HG02759 (cell line): ENCODE measurements around the gene ZNF225.
"Not testable (repeated sequence)": the region's sequence is repeated elsewhere in the genome, so short reads cannot be mapped to it uniquely, and the experiment has no call there.

Source experiments
- ATAC-seq: cut with Tn5 transposase; IDR thresholded peaks from one replicate; pipeline ENCODE4 v1.9.1; 2021; ENCODE audit warnings: mild to moderate bottlenecking, moderate library complexity; ENCODE audit not compliant: unreplicated experiment

The ZNF225 gene

DNA sequence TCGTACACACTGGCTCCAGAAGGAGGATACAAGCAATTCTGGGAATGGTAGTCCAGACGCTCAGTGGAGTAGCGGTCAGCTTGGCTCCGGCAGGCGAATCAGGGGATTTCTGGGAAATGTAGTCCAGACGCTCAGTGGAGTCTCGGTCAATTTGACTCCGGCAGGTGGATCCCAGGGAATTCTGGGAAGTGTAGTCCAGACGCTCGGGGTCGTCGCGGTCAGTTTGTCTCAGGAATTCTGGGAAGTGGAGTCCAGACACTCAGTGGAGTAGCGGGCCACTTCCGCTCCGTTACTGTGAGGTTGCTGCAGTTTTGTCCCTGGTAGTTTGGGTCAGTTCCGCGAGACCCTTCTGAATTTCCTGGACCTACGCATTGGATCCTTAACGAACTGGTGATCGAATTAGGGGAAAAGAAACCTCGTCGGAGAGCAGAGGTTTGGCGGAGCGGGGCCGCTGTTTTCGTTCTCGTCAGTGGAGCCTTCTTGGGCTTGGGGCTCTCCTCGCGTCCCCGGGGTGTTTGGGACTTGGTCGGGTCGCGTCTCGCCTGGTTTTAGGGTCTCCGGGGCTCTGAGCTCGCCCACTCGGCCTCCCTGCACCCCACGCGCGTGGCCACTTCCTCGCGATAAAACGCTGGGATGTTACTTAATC, at the start of gene ZNF225:
TSS of gene ZNF225 (plus strand) at position 262 of the 646 bp plus-strand sequence. CDS start 2,429 bp downstream, outside the sequence.
- ATAC-seq = peak; percentile 94

DNA sequence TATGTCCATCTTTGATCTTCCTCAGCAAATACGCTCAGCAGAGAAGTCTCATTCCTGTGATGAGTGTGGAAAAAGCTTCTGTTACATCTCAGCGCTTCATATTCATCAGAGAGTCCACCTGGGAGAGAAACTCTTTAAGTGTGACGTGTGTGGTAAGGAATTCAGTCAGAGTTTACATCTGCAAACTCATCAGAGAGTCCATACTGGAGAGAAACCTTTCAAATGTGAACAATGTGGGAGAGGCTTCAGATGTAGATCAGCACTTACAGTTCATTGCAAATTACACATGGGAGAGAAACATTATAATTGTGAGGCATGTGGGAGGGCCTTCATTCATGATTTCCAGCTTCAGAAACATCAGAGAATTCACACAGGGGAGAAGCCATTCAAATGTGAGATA, 46.9 kb upstream of the ZNF225 start:
- no peak for ATAC-seq

DNA sequence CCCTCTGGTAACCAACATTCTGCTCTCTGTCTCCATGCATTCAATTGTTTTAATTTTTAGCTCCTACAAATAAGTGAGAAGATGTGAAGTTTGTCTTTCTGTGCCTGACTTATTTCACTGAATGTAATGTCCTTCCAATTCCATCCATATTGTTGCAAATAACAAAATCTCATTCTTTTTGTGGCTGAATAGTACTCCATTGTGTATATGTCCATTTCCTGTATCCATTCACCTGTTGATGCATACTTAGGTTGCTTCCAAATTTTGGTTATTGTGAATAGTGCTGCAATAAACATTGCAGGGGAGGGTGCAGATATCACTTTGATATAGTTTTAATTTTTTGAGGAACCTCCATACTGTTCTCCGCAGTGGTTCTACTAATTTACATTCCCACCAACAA, 43.8 kb upstream of the ZNF225 start:
- ATAC-seq = no peak

DNA sequence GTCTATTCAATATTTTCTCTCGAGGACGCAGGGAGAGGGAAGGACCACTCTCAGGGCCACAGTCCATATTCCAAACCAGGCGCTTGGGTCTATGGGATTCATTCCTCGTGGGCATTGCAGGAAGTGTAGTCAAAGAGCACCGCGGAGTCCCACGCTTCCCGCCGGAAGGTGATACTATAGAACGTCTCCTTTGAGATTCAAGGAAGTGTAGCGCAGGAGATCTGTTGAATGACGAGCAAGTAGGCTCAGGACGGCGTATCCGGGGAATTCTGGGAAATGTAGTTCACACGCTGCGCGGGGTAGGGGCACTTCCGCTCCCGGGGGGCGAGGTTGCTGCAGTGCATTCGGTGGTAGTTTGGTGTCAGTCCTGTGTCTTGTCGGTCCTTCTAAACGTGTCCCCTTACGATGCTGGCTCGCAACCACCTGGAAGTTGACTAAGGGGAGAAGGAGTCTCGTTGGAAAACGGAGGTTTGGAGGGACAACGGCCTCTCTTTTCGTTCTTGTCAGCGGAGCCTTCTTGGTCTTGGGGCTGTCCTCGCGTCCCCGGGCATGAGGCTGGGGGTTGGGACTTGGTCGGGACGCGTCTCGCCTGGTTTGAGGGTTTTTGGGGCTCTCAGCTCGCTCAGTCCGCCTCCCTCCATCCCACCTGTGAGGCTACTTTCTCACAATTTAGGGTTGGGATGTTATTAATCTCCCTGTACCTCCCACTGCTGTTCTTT, 41.2 kb upstream of the ZNF225 start, which contains the start of gene ZNF284:
TSS of gene ZNF284 (plus strand) at position 336 of the 719 bp plus-strand sequence. CDS start 4,231 bp downstream, outside the sequence.
- ATAC-seq = peak; percentile 93

DNA sequence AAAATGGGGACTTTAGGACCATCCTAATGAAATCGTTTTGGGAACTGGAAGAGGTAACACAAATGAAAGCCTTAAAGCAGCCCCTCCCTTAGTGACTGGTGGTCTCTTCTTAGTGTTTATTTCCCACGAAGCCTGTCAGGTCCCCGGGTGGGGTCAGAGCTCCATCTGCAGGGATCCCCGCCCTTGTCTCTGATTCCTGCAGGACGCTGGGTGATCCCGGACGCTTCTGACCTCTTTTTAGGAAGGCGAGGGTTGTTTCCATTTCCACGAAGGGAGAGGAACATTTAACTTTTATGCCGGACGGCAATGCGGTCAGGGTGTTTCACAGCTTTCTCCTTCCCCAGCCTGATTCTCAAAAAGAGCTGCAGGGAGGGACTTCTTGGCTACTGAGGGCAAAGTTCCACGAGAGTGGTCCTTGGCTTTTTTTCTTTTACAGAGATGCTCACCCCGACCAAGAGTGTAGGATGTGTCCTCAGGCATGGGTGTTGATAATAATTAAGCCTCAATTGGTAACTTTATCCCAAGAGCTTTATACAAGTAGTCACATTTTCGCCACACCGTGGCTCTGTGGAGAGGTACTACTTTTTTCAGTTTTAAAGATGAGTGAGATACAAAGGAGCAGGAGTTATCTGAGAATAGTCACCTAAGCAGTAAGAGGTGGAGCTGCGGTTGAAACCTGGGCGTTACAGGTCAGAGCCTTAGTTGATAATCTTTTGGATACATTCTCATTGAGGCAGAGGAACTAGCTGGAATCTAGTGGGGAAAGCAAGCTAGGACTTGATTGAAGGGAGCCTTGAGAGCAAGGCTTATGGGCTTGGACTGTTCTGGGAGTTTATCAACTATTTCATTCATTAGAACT, 40.4 kb upstream of the ZNF225 start:
- ATAC-seq = no peak

DNA sequence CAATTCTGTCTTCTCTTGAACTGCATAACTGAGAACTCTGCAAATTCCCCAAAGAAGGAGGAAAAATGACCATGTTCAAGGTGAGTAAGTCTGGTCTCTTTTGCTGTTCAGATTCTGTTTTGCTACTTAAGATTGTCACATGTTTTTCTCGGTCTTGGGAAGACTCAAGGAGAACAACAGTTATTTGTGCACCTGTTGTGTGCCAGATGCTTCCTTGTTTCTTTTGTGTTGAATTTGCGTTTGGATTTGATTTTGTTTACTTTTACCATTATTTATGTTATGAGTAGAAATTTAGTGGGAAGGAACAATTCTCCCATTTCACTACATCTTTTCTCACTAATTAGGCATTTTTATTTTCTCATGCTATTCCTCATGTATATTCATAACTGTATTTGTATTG, 36.9 kb upstream of the ZNF225 start:
- no peak for ATAC-seq

DNA sequence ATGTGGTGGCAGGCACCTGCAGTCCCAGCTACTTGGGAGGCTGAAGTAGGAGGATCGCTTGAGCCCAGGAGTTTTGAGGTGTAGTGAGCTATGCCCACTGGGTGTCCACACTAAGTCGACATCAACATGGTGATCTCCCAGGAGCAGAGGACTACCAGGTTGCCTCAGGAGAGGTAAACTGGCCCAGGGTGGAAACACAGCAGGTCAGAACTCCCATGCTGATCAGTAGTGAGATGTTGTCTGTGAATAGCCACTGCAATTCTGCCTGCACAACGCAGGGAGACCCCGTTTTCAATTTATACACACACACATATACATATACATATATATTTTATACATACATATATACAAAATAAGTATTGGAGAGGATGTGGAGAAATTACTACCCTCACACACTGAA, 21.1 kb upstream of the ZNF225 start:
- no peak for ATAC-seq

DNA sequence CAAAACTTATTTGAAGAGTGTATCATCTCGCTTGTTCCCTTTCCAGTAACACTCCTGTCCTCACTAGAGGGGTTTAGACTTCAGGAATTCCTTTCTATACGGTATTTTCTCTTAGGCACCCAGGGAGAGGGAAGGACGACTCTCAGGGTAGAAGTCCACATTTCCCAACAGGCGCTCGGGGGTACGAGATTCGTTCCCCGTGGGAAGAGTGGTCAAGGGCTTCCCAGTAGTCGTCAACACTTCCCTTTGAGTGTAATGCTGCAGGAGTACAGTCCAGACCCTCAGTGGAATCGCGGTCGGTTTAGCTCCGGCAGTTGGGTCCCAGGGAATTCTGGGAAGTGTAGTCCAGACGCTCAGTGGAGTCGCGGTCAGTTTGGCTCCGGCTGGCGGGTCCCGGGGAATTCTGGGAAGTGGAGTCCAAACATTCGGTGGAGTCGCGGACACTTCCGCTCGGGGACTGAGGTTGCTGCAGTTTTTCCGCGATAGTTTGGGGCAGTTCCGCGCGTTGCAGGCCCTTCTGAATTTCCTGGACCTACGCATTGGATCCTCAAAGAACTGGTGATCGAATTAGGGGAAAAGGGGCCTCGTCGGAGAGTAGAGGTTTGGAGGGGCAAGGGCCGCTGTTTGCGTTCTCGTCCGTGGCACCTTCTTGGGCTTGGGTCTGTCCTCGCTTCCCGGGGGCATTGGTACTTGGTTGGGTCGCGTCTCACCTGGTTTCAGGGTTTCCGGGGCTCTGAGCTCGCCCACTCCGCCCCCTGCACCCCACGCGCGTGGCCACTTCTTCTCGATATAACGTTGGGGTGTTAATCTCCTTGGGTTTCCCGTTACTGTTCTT, 19.1 kb upstream of the ZNF225 start, which contains the start of gene ZNF224:
TSS of gene ZNF224 (plus strand) at position 431 of the 835 bp plus-strand sequence. CDS start 3,513 bp downstream, outside the sequence.
- ATAC-seq = peak; percentile 85

DNA sequence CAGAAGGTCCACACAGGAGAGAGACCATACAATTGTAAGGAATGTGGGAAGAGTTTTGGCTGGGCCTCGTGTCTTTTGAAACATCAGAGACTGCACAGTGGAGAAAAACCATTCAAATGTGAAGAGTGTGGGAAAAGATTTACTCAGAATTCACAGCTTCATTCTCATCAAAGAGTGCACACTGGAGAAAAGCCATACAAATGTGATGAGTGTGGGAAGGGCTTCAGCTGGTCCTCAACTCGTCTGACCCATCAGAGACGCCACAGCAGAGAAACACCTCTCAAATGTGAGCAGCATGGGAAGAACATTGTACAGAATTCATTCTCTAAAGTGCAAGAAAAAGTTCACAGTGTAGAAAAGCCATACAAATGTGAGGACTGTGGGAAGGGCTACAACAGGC, 5.4 kb upstream of the ZNF225 start:
- no peak for ATAC-seq

DNA sequence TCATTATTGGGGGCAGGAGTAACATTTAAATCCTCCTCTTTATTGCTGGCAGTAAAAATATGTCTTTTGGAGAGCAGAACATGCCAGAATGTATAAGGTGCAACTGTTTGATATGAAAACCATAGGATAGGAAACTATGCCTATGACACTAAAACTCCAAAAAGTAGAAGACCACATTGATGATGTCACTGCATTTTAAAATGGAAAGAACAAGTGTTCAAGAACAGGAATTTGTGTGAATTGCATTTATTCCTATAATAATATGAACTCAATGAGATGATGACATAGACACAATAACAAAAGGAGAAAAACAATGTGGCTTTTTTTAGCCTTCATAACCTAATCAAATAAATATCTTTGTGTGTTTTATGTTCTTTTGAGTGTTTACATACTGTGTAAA, 3.7 kb upstream of the ZNF225 start:
- ATAC-seq = no peak

DNA sequence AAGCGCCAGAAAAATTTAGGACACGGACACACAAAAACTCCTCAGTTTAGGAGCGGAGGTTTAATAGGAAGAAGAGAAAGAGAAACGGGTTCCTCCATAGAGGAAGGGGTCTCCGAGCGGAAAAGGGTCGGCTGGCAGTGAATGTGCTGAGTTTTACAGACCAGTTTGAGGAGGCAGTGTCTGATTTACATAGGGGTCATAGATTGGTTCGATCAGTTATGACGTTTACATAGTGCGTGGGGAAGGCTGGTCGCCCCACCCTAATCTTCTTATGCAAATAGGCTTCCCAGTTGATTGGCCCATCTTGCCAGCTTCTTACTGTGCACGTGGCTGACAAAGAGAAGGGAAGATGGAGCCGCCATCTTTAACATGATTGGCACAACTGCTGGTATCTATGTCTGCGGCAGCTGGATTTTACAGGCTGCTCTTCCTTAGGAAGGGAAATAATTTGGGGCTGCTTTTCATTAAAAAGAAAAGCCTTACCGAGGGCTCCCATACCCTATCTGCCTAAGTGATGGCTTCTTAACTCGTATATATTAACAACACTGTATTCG, 1.2 kb upstream of the ZNF225 start:
- ATAC-seq = no peak

DNA sequence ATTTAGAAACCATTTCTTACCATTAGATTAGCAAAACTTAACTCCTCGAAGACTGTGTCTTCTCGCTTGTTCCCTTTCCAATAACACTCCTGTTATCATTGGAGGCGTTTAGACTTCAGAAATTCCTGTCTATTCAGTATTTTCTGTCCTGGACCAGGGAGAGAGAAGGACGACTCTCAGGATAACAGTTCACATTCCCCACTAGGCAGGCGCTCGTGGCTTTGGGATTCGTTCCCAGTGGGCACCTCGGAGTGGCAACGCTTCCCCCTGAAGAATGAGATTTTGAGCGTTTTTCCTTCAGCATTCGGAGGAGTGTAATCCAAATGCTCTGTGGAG, 429 bp upstream of the ZNF225 start:
- peak; percentile 18 for ATAC-seq

DNA sequence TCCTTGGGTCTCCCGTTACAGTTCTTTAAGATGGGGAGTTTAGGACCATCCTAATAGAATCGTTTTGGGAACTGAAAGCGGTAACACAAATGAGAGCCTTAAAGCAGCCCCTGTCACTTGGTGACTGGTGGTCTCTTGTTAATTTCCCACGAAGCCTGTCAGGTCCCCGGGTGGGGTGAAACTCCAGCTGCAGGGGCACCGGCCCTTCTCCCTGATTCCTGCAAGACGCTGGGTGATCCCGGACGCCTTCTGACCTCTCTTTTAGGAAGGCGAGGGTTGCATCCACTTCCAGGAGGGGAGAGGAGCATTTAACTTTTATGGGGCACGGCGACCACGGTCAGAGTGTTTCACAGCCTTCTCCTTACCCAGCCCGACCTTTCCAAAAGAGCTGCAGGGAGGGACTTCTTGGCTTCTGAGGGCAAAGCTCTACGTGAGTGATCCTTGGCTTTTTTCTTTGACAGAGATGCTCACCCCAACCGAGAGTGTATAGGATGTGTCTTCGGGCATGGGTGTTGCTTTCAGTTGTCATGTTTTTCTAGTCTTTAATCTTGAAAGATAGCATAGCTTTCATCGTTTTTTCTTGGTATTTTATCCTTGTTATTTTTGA, 688 bp downstream of the ZNF225 start:
- no peak for ATAC-seq

DNA sequence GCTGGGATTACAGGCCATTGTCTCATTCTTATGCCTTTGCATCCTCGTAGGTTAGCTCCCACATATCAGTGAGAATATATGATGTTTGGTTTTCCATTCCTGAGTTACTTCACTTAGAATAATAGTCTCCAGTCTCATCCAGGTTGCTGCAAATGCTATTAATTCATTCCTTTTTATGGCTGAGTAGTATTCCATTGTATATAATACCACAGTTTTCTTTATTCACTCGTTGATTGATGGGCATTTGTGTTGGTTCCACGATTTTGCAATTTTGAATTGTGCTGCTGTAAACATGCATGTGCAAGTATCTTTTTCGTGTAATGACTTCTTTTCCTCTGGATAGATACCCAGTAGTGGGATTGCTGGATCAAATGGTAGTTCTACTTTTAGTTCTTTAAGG, 8.0 kb downstream of the ZNF225 start:
- ATAC-seq = not testable (repeated sequence)

DNA sequence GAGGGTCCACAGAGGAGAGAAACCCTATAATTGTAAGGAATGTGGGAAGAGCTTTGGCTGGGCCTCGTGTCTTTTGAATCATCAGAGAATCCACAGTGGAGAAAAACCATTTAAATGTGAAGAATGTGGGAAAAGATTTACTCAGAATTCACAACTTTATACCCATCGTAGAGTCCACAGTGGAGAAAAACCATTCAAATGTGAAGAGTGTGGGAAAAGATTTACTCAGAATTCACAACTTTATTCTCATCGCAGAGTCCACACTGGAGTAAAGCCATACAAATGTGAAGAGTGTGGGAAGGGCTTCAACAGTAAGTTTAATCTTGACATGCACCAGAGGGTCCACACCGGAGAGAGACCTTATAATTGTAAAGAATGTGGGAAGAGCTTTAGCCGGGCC, 18.8 kb downstream of the ZNF225 start:
- no peak for ATAC-seq

DNA sequence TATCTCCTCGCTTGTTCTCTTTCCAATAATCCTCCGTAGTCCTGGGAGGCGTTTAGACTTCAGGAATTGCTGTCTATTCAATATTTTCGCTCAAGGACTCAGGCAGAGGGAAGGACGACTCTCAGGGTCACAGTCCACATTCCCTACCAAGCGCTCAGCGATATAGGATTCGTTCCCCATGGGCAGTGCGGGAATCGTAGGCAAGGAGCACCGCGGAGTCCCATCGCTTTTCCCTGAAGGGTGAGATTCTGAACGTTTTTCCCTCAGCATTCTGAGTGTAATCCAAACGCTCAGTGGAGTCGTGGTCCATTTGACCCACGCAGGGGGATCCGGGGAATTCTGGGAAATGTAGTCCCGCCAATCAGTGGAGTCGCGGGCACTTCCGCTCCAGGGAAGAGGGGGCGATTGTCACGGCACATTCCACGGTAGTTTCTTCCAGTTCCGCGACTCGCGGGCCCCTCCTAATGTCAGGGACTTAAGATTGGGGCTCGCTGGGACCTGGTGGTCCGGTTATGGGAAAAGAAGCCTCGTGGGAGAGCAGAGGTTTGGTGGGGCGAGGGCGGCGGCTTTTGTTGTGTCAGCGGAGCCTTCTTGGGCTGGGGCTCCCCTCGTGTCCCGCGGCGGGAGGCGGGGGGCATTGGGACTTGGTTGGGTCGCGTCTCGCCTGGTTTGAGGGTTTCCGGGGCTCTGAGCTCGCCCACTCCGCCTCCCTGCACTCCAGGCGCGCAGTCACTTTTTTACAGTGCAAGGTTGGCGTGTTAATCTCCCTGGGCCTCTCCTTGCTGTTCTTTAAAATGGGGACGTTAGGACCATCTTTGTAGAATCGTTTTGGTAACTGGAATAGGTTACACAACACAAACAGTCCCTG, 28.2 kb downstream of the ZNF225 start, which contains the start of gene ZNF234:
TSS of gene ZNF234 (plus strand) at position 364 of the 868 bp plus-strand sequence. CDS start 3,079 bp downstream, outside the sequence.
- ATAC-seq = peak; percentile 94

DNA sequence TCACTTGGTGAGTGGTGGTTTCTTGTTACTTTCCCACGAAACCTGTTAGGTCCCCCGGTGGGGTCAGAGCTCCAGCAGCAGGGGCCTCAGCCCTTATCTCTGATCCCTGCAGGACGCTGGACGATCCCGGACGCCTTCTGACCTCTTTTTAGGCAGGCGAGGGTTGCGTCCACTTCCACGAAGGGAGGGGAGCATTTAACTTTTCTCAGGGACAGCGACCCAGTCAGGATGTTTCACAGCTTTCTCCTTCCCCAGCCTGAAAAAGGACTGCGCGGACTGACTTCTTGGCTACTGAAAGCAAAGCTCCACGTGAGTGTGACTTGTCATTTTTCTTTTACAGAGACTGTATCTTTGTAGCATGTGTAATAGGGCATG, 28.8 kb downstream of the ZNF225 start:
- ATAC-seq = no peak

DNA sequence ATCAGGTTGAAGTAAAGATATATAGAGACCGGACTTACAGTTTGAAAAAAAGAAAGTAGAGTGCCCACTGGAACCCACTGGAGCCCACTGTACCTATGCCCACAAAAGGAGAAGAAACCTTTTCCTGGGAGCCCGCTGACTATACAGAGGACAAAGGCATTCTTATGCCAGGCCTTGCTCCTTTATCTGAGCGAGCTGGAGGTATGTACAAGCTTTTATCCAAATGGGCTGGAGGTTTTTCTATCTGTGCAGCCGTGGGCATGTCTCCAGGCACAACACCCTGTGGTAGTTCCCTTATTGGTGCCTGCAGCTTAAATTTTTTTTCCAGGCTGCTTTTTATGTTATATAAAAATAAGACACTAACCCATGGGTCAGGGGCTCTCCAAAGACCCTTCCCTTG, 36.6 kb downstream of the ZNF225 start:
- ATAC-seq = no peak

DNA sequence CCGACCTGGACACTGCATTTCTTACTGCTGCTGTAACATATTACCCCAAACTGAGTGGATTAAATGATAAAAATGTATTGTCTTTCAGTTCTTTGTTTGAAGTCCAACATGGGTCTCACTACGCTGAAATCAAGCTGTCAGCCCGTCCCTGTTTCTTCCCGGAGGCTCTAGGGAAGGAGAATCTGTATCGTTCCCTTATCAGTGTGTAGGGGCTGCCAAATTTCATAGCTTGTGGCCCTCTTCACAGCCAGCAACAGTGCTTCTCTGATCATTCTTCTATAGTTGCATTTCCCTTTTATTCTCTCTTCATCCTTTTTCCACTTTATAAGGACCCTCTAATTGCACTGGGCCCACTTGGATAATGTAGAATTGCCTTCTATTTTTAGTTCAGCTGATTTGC, 38.3 kb downstream of the ZNF225 start:
- ATAC-seq = no peak
